K562 (cell line): ENCODE data around the gene PRF1. TPM values are rescaled to one million over a fixed set of nuclear protein-coding genes. Genes with fewer than 3 reads are reported as not detected.

Source experiments
- ARID1B ChIP-seq: fragments of 450-650 bp; IDR thresholded peaks from 2 replicates; pipeline ENCODE4 v1.6.1; 2016; ENCODE audit warnings: antibody characterized with exemption, mild to moderate bottlenecking, inconsistent platforms
- ATF7 ChIP-seq: fragments of 450-650 bp; IDR thresholded peaks from 2 replicates; pipeline ENCODE4 v1.7.1; 2014; ENCODE audit warnings: mild to moderate bottlenecking, moderate library complexity
- CBX1 ChIP-seq: sonication (generic); IDR thresholded peaks from 2 replicates; pipeline ENCODE4 v1.6.1; 2016; ENCODE audit warnings: antibody characterized with exemption, low read depth, mild to moderate bottlenecking
- CCAR2 ChIP-seq: fragments of 200-400 bp; formaldehyde crosslinking; IDR thresholded peaks from 2 replicates; pipeline ENCODE4 v1.6.1; 2017; ENCODE audit warnings: mild to moderate bottlenecking, low read depth, low read length
- EP400 ChIP-seq: fragments of 450-650 bp; IDR thresholded peaks from 2 replicates; pipeline ENCODE4 v1.6.1; 2017; ENCODE audit warnings: antibody characterized with exemption, mild to moderate bottlenecking, moderate library complexity
- EZH2 ChIP-seq: IDR thresholded peaks from 2 replicates; pipeline ENCODE4 v1.6.1; 2012; ENCODE audit warnings: low read depth, mild to moderate bottlenecking, inconsistent platforms, low read length, borderline replicate concordance
- FOXP1 ChIP-seq: sonication (generic); formaldehyde crosslinking; IDR thresholded peaks from 2 replicates; pipeline ENCODE4 v1.8.0; 2022; ENCODE audit warnings: mild to moderate bottlenecking, missing genetic modification reagents
- GATA2 ChIP-seq: sonication (generic); formaldehyde crosslinking; IDR thresholded peaks from 2 replicates; pipeline ENCODE4 v1.4.0; 2020; ENCODE audit warnings: mild to moderate bottlenecking, missing genetic modification reagents
- LCOR ChIP-seq: sonication (generic); formaldehyde crosslinking; IDR thresholded peaks from 2 replicates; pipeline ENCODE4 v1.8.0; 2022; ENCODE audit warnings: mild to moderate bottlenecking, missing genetic modification reagents
- LEF1 ChIP-seq: fragments of 450-650 bp; IDR thresholded peaks from 2 replicates; pipeline ENCODE4 v1.6.1; 2016; ENCODE audit warnings: mild to moderate bottlenecking
- MAFK ChIP-seq: IDR thresholded peaks from 2 replicates; pipeline ENCODE4 v1.6.1; 2011; ENCODE audit warnings: low read length, improper control_type of control experiment
- MAZ ChIP-seq, 2 experiments: fragments of 450-650 bp in 1 of 2; sonication (generic) in 1 of 2; formaldehyde crosslinking; IDR thresholded peaks in 1 of 2; conservative IDR thresholded peaks in 1 of 2; 2 replicates each; pipeline versions ENCODE4 v1.4.0 to v1.5.0; 2020; ENCODE audit warnings: mild to moderate bottlenecking in 1 of 2, missing genetic modification reagents in 1 of 2
- MBD2 ChIP-seq: sonication (generic); IDR thresholded peaks from 2 replicates; pipeline ENCODE4 v1.6.1; 2016; ENCODE audit warnings: low read depth, borderline replicate concordance
- MTA1 ChIP-seq: fragments of 450-650 bp; IDR thresholded peaks from 2 replicates; pipeline ENCODE4 v1.6.1; 2017; ENCODE audit warnings: borderline replicate concordance
- MYC ChIP-seq, 2 experiments: fragments of 250-450 bp in 1 of 2; sonication (Bioruptor Pico) in 1 of 2; IDR thresholded peaks; 2 replicates each; pipeline versions ENCODE4 v1.5.1 to v1.6.1; 2012 to 2021; ENCODE audit warnings: low read depth in 2 of 2, borderline replicate concordance in 1 of 2, improper control_type of control experiment in 1 of 2, low read length in 1 of 2, mild to moderate bottlenecking in 1 of 2, moderate library complexity in 1 of 2
- MYNN ChIP-seq, 2 experiments: sonication (generic); formaldehyde crosslinking in 1 of 2; IDR thresholded peaks; 2 replicates each; pipeline versions ENCODE4 v1.5.0 to v1.6.1; 2016 to 2020; ENCODE audit warnings: antibody characterized with exemption in 1 of 2, missing genetic modification reagents in 1 of 2
- NCOA6 ChIP-seq: fragments of 450-650 bp; IDR thresholded peaks from 2 replicates; pipeline ENCODE4 v1.6.1; 2017; ENCODE audit warnings: mild to moderate bottlenecking
- NFE2L1 ChIP-seq: fragments of 450-650 bp; IDR thresholded peaks from 2 replicates; pipeline ENCODE4 v1.6.1; 2016; ENCODE audit warnings: missing genetic modification characterization, low read depth, mild to moderate bottlenecking, missing compliant biosample characterization, moderate library complexity, borderline replicate concordance
- NR2C1 ChIP-seq, 2 experiments: fragments of 450-650 bp; IDR thresholded peaks; 2 replicates each; pipeline ENCODE4 v1.6.1; 2017; ENCODE audit warnings: mild to moderate bottlenecking in 2 of 2, antibody characterized with exemption in 1 of 2, inconsistent platforms in 1 of 2, missing compliant biosample characterization in 1 of 2, missing genetic modification characterization in 1 of 2
- SOX6 ChIP-seq: fragments of 450-650 bp; IDR thresholded peaks from 2 replicates; pipeline ENCODE4 v1.6.1; 2014; ENCODE audit warnings: mild to moderate bottlenecking
- TEAD1 ChIP-seq, 2 experiments: fragments of 450-650 bp in 1 of 2; sonication (generic) in 1 of 2; formaldehyde crosslinking; IDR thresholded peaks; 2 replicates each; pipeline versions ENCODE4 v1.4.0 to v1.8.0; 2020 to 2022; ENCODE audit warnings: mild to moderate bottlenecking in 2 of 2, missing genetic modification reagents in 1 of 2
- TOE1 ChIP-seq, 2 experiments: fragments of 450-650 bp in 1 of 2; sonication (generic) in 1 of 2; formaldehyde crosslinking in 1 of 2; IDR thresholded peaks; 2 replicates each; pipeline versions ENCODE4 v1.7.1 to v1.8.0; 2016 to 2022; ENCODE audit warnings: borderline replicate concordance in 2 of 2, mild to moderate bottlenecking in 2 of 2, antibody characterized with exemption in 1 of 2, inconsistent platforms in 1 of 2, low read depth in 1 of 2, missing genetic modification reagents in 1 of 2, moderate library complexity in 1 of 2
- ZNF165 ChIP-seq: fragments of 250-450 bp; sonication (Bioruptor Pico); IDR thresholded peaks from 2 replicates; pipeline ENCODE4 v1.4.0; 2020; ENCODE audit warnings: borderline replicate concordance
- ZNF324 ChIP-seq: fragments of 250-450 bp; sonication (Bioruptor Pico); IDR thresholded peaks from 2 replicates; pipeline ENCODE4 v1.4.0; 2020; ENCODE audit warnings: mild to moderate bottlenecking
- ZNF511 ChIP-seq: sonication (generic); formaldehyde crosslinking; IDR thresholded peaks from 2 replicates; pipeline ENCODE4 v1.8.0; 2022; ENCODE audit warnings: mild to moderate bottlenecking, missing genetic modification reagents
- ZNF561 ChIP-seq: fragments of 450-650 bp; formaldehyde crosslinking; conservative IDR thresholded peaks from 2 replicates; pipeline ENCODE4 v1.4.0; 2020; ENCODE audit warnings: mild to moderate bottlenecking, moderate library complexity
- ZNF639 ChIP-seq, 2 experiments: fragments of 200-800 bp in 1 of 2; sonication (Bioruptor generic) in 1 of 2; sonication (generic) in 1 of 2; formaldehyde crosslinking in 1 of 2; IDR thresholded peaks in 1 of 2; conservative IDR thresholded peaks in 1 of 2; 2 replicates each; pipeline versions ENCODE4 v1.5.0 to v1.6.1; 2016 to 2020; ENCODE audit warnings: missing compliant biosample characterization in 1 of 2, missing genetic modification characterization in 1 of 2, missing genetic modification reagents in 1 of 2
- polyA plus RNA-seq, 8 experiments: library from polyadenylated mRNA; depleted of rRNA in 4 of 8; stranded (reverse) in 5 of 8; unstranded in 3 of 8; fragments of >200 nt; fragmentation: Nextera tagmentation in 2 of 8; fragmentation: Illumina TruSeq in 1 of 8; extraction: Ambion mirVana in 2 of 8; extraction: Trizol in 1 of 8; gene quantifications; 2 replicates each; pipeline versions ENCODE4 v1.2.1 to v1.2.3, GENCODE V29; 2011 to 2014; ENCODE audit warnings: inconsistent platforms in 1 of 8, missing spikeins in 1 of 8
- total RNA-seq, 7 experiments: library from RNA; depleted of rRNA in 6 of 7; stranded (reverse); fragments of >200 nt in 6 of 7; fragmentation: Illumina TruSeq in 2 of 7; extraction: Trizol in 2 of 7; gene quantifications; 2 replicates each; pipeline versions ENCODE4 v1.2.1 to v1.2.3, GENCODE V29; 2011 to 2021; ENCODE audit warnings: low replicate concordance in 1 of 7

PRF1 gene
- total and polyA plus RNA-seq, 9 of the 15 experiments (the other 6 are each of a cell fraction or from before 2014, with no cell fraction given) = 3.8 to 8.6 (median 6.3) TPM

- TF ChIP-seq NR2C1 (IDR thresholded peaks at IDR 0.05) = no peak
- TF ChIP-seq NR2C1 (tag; IDR thresholded peaks at IDR 0.05) = peak; percentile 68; the same call in 1 of the 2 replicates
- TF ChIP-seq ZNF165 (CRISPR knock-in tag) = 0 out of 2 replicates have a peak, but pooled peaks have one; percentile 54
- TF ChIP-seq FOXP1 (CRISPR knock-in tag) = no peak
- no peak for TF ChIP-seq CCAR2
- peak; percentile 38; the same call in 1 of the 2 replicates for TF ChIP-seq NFE2L1
- peak; percentile 34; the same call in 1 of the 2 replicates for TF ChIP-seq MBD2
- TF ChIP-seq MAFK = peak; percentile 31; the same call in 1 of the 2 replicates
- TF ChIP-seq ZNF511 (CRISPR knock-in tag) = no peak
- TF ChIP-seq EZH2 = no peak
- TF ChIP-seq NCOA6 = no peak
- TF ChIP-seq TEAD1 (CRISPR knock-in tag; IDR thresholded peaks at IDR 0.05) = peak in 1 of 2 experiments; percentile 38; a peak in 2 of 4 replicates
- no peak for TF ChIP-seq ZNF324 (CRISPR knock-in tag)
- TF ChIP-seq ATF7 = peak; percentile 49; the same call in 1 of the 2 replicates
- no peak for TF ChIP-seq LCOR (CRISPR knock-in tag)
- no peak for TF ChIP-seq TOE1 (IDR thresholded peaks at IDR 0.05; ENCODE audit: borderline replicate concordance)
- TF ChIP-seq TOE1 (CRISPR knock-in tag; IDR thresholded peaks at IDR 0.05; ENCODE audit: borderline replicate concordance, low read depth) = 0 out of 2 replicates have a peak, but pooled peaks have one; percentile 38
- peak; percentile 19; the same call in 1 of the 2 replicates for TF ChIP-seq LEF1
- no peak for TF ChIP-seq ZNF561 (CRISPR knock-in tag)
- peak; percentile 54; the same call in 1 of the 2 replicates for TF ChIP-seq MYC (IDR thresholded peaks at IDR 0.05; ENCODE audit: low read depth, low read length)
- TF ChIP-seq MYC (CRISPR knock-in tag; IDR thresholded peaks at IDR 0.05; ENCODE audit: borderline replicate concordance, low read depth) = no peak
- no peak for TF ChIP-seq CBX1
- TF ChIP-seq SOX6 = peak; percentile 78
- TF ChIP-seq ARID1B = peak; percentile 86
- peak; percentile 32 to 39; a peak in 1 of 4 replicates for TF ChIP-seq MAZ (CRISPR knock-in tag; conservative IDR thresholded peaks at IDR 0.05 in 1 of 2, IDR thresholded peaks at IDR 0.05 in 1 of 2)
- TF ChIP-seq EP400 = peak; percentile 57
- peak in 1 of 2 experiments; percentile 88; a peak in 2 of 4 replicates for TF ChIP-seq ZNF639 (CRISPR knock-in tag; conservative IDR thresholded peaks at IDR 0.05 in 1 of 2, IDR thresholded peaks at IDR 0.05 in 1 of 2)
- peak; percentile 68; the same call in 1 of the 2 replicates for TF ChIP-seq MYNN (IDR thresholded peaks at IDR 0.05)
- TF ChIP-seq MYNN (CRISPR knock-in tag; IDR thresholded peaks at IDR 0.05) = no peak
- peak; percentile 83 for TF ChIP-seq GATA2 (CRISPR knock-in tag)
- TF ChIP-seq MTA1 = peak; percentile 65; the same call in 1 of the 2 replicates
These were observed 47.0 kb upstream of the PRF1 start (continued) for GRCh38 chr10:70649526-70649925.
